Endothelial cell (in vitro differentiated cells): ENCODE measurements around the gene RRP36. TPM values are rescaled to one million over a fixed set of nuclear protein-coding genes. Genes with fewer than 3 reads are reported as not detected.

Source experiments
- DNase-seq: peaks from one replicate; pipeline ENCODE4 v3.0.0; 2021; ENCODE audit warnings: low spot score
- H3K27ac Mint-ChIP-seq: one replicate; pipeline ENCODE4 v1.8.0; 2021; ENCODE audit warnings: mixed read lengths, inconsistent platforms; ENCODE audit not compliant: unreplicated experiment
- H3K27me3 Mint-ChIP-seq: one replicate; pipeline ENCODE4 v1.8.0; 2021; ENCODE audit warnings: mild to moderate bottlenecking, moderate library complexity, mixed read lengths, inconsistent platforms; ENCODE audit not compliant: unreplicated experiment
- H3K36me3 Mint-ChIP-seq: one replicate; pipeline ENCODE4 v1.8.0; 2021; ENCODE audit warnings: mild to moderate bottlenecking, low read depth, mixed read lengths, inconsistent platforms; ENCODE audit not compliant: unreplicated experiment
- H3K4me1 Mint-ChIP-seq: one replicate; pipeline ENCODE4 v1.8.0; 2021; ENCODE audit warnings: mild to moderate bottlenecking, mixed read lengths, inconsistent platforms; ENCODE audit not compliant: unreplicated experiment
- H3K4me3 Mint-ChIP-seq: one replicate; pipeline ENCODE4 v1.8.0; 2021; ENCODE audit warnings: mild to moderate bottlenecking, mixed read lengths, inconsistent platforms; ENCODE audit not compliant: unreplicated experiment
- H3K9me3 Mint-ChIP-seq: one replicate; pipeline ENCODE4 v1.8.0; 2021; ENCODE audit warnings: mixed read lengths, inconsistent platforms; ENCODE audit not compliant: unreplicated experiment
- CTCF ChIP-seq: fragments of 200-600 bp; sonication (generic); IDR thresholded peaks from one replicate; pipeline ENCODE4 v1.5.0; 2021; ENCODE audit warnings: antibody characterized with exemption; ENCODE audit not compliant: unreplicated experiment
- total RNA-seq: library from RNA; stranded (reverse); fragmentation: NEBNext Ultra II Directional; extraction: Animal tissue kit (Norgen Biotek cat#: 25700); gene quantifications from one replicate; pipeline ENCODE4 v1.2.1, GENCODE V29; 2021; ENCODE audit not compliant: unreplicated experiment

The RRP36 gene
- total RNA-seq, 1 donor from 2014 or later: 82.1 TPM

- Mint-ChIP-seq H3K36me3 (peaks cover 38% of the 10 kb centered on the region), H3K4me1 (peaks cover 36% of the 10 kb centered on the region), H3K27me3 (peaks cover 15% of the 10 kb centered on the region), H3K4me3 (peak overlapping the region; percentile 98), H3K27ac (peak overlapping the region; percentile 96), H3K9me3 (no peaks in the 10 kb centered on the region)
- no peak for TF ChIP-seq CTCF
- DNase-seq: no peak
Measured at GRCh38 chr6:43052842-43053544, 31.6 kb downstream of the RRP36 start.

- peak; percentile 85 for DNase-seq
- TF ChIP-seq CTCF: no peak
- Mint-ChIP-seq H3K9me3 (no peaks in the 10 kb centered on the region), H3K27ac (peak within 1 kb of the TSS; percentile 96), H3K4me3 (peak within 1 kb of the TSS; percentile 98), H3K4me1 (peaks cover 41% of the 10 kb centered on the region), H3K36me3 (peaks cover 43% of the 10 kb centered on the region), H3K27me3 (peaks cover 15% of the 10 kb centered on the region)
Measured at GRCh38 chr6:43053545-43054205, 32.3 kb downstream of the RRP36 start, which contains the start of gene CUL7. CUL7 (minus strand) TSS chr6:43053851; CDS start chr6:43052788, 1,063 bp downstream.

GRCh38 chr6:43054206-43054943, 33.0 kb downstream of the RRP36 start:
- peaks cover 46% of the 10 kb centered on the region for H3K4me1 Mint-ChIP-seq
- no peaks in the 10 kb centered on the region for H3K9me3 Mint-ChIP-seq
- H3K27me3 Mint-ChIP-seq: peaks cover 15% of the 10 kb centered on the region
- H3K4me3 Mint-ChIP-seq: peak overlapping the region; percentile 92
- H3K36me3 Mint-ChIP-seq: peaks cover 38% of the 10 kb centered on the region
- peak overlapping the region; percentile 85 for H3K27ac Mint-ChIP-seq
- TF ChIP-seq CTCF: no peak
- no peak for DNase-seq

GRCh38 chr6:43055966-43056365, 34.5 kb downstream of the RRP36 start:
- H3K36me3 Mint-ChIP-seq: peaks cover 26% of the 10 kb centered on the region
- DNase-seq: no peak
- H3K9me3 Mint-ChIP-seq: no peaks in the 10 kb centered on the region
- peaks cover 51% of the 10 kb centered on the region for H3K4me1 Mint-ChIP-seq
- peaks cover 20% of the 10 kb centered on the region for H3K27me3 Mint-ChIP-seq
- TF ChIP-seq CTCF: no peak
- no peak overlapping the region for H3K4me3 Mint-ChIP-seq
- H3K27ac Mint-ChIP-seq: no peak overlapping the region
